Stimulated activated naive CD8-positive, alpha-beta T cell treated with anti-CD3 and anti-CD28 coated beads, Interleukin-15, Interleukin-2, amounts not matched to agents 100 ng/mL and 50 ng/mL, for 24 hours (primary cell): ENCODE data around the gene REELD1.

Source experiments
- H3K27ac Mint-ChIP-seq: one replicate; pipeline ENCODE4 v1.8.0; 2021; ENCODE audit warnings: mild to moderate bottlenecking, mixed read lengths
- H3K27me3 Mint-ChIP-seq: one replicate; pipeline ENCODE4 v1.8.0; 2021; ENCODE audit warnings: mixed read lengths
- H3K36me3 Mint-ChIP-seq: one replicate; pipeline ENCODE4 v1.8.0; 2021; ENCODE audit warnings: low read depth, mixed read lengths
- H3K4me1 Mint-ChIP-seq: one replicate; pipeline ENCODE4 v1.8.0; 2021; ENCODE audit warnings: low read depth, mixed read lengths
- H3K4me3 Mint-ChIP-seq: one replicate; pipeline ENCODE4 v1.8.0; 2021; ENCODE audit warnings: mild to moderate bottlenecking, mixed read lengths
- H3K9me3 Mint-ChIP-seq: one replicate; pipeline ENCODE4 v1.8.0; 2021; ENCODE audit warnings: mixed read lengths

REELD1 gene

DNA sequence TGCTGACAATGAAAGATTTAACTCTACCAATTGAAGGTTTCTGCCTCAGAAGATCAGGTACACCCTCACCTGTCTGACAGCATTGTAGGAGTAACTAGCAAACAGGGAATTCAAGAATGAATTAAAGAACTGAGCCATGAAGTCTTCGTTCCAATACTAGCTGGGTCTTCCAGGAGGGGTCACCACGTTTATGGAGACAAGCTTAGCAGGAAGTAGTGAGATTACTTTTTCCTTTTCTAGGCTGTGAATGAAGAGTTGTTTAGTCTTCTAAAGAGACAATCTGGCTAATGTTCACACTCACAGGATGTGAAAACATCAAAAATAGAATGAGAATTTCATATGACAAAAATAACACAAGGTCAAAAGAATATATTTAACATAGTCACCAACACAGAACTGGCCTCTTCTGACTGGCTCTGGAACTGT is 54.9 kb downstream of the REELD1 start:
- Mint-ChIP-seq H3K4me3 (no peak overlapping the region), H3K4me1 (peaks cover 3% of the 10 kb centered on the region), H3K36me3 (peaks cover 10% of the 10 kb centered on the region), H3K27me3 (no peaks in the 10 kb centered on the region), H3K9me3 (no peaks in the 10 kb centered on the region), H3K27ac (no peak overlapping the region)

DNA sequence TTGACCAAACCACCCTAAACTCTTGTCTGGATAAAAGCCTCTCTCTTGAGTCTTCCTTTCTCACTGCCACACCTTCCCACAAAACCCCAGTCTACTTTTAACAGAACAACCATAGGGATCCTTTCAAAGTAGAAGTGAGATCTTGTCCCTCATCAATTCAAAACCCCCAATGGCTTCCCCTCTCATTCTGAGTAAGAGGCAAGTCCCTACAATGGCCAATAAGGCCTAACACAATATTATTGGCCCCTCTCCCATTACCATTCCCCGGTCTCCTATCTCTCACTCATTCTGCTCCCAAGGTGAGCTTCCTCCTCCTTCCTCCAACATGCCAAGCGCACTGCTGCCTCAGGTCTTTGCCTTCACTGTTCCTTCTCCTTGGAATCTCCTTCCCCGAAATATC is 57.1 kb downstream of the REELD1 start:
- H3K36me3 Mint-ChIP-seq: peaks cover 10% of the 10 kb centered on the region
- H3K4me3 Mint-ChIP-seq: no peak overlapping the region
- H3K9me3 Mint-ChIP-seq: no peaks in the 10 kb centered on the region
- H3K27me3 Mint-ChIP-seq: no peaks in the 10 kb centered on the region
- H3K4me1 Mint-ChIP-seq: peaks cover 7% of the 10 kb centered on the region
- no peak overlapping the region for H3K27ac Mint-ChIP-seq

DNA sequence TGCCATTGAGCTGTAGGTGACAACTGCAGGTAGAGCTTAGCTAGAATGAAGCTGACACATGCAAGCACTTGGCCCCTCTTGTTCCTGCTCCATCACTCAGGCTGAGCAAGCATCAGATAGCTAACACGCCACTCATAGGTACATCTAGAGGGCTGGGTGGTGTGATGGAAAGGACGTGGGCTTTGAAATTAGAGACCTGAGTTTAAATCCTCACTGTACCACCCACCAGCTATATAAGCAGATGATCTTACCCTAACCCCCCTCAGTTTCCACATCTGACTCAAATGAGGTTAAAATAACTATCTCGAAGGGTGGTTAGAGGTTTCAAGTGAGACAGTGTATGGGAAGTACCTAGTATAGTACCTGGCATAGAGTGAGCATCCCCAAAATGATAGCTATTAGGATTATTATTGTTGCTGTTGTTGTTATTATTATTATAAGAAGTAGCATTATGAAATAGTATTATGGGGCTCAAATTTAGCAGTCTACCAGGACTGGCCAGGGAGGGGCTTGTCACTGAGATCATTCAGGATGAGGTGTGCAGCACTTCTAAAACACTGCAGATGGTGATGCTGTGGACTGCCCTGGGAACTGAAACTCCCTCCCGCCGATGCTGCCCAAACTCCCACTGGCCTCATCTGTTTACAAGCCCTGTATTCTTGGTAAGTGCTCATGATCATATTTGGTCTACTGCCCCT is 59.0 kb downstream of the REELD1 start:
- Mint-ChIP-seq H3K9me3 (no peaks in the 10 kb centered on the region), H3K36me3 (peaks cover 10% of the 10 kb centered on the region), H3K27me3 (no peaks in the 10 kb centered on the region), H3K4me1 (peaks cover 7% of the 10 kb centered on the region), H3K27ac (no peak overlapping the region), H3K4me3 (no peak overlapping the region)

DNA sequence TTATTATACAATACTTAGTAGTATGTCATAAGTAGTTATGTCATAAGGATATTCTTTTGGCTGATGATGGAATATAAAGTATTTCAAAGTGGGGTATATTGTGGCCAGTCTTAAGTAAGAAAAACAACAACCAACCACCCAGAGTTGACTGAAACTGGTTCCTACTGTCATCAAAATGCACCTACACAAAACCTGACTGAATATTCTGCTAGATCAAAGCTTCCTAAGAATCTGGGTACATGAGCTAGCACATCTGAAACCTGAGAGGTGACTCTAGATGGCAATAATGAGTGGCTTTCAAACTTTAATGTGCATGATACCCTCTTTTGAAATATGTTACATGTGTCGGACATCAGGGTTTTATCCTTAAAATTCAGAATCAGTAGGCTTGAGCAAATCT is 60.4 kb downstream of the REELD1 start:
- H3K4me1 Mint-ChIP-seq: peaks cover 7% of the 10 kb centered on the region
- no peaks in the 10 kb centered on the region for H3K9me3 Mint-ChIP-seq
- no peak overlapping the region for H3K4me3 Mint-ChIP-seq
- peaks cover 10% of the 10 kb centered on the region for H3K36me3 Mint-ChIP-seq
- H3K27ac Mint-ChIP-seq: no peak overlapping the region
- H3K27me3 Mint-ChIP-seq: no peaks in the 10 kb centered on the region

DNA sequence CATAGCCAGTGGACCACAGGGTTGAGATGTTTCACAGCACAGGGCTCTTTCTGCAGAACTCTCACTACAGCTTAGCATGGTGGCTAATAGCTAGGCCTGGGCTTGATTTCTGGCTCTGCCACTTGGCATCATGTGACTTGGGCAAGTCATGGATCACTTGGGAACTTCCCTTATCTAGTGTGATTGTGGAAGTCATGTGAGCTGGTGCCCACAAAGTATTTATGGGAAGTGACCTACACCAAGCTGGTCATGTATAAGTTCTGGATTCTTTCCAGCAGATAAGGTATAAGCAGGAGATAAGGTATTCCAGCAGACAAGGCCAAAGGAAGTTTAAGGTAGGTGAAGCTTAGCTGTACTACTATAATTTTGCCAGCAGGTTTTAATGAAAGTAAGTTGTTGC is 61.0 kb downstream of the REELD1 start:
- Mint-ChIP-seq H3K36me3 (peaks cover 11% of the 10 kb centered on the region), H3K27ac (no peak overlapping the region), H3K4me3 (no peak overlapping the region), H3K27me3 (no peaks in the 10 kb centered on the region), H3K9me3 (no peaks in the 10 kb centered on the region), H3K4me1 (peaks cover 7% of the 10 kb centered on the region)

DNA sequence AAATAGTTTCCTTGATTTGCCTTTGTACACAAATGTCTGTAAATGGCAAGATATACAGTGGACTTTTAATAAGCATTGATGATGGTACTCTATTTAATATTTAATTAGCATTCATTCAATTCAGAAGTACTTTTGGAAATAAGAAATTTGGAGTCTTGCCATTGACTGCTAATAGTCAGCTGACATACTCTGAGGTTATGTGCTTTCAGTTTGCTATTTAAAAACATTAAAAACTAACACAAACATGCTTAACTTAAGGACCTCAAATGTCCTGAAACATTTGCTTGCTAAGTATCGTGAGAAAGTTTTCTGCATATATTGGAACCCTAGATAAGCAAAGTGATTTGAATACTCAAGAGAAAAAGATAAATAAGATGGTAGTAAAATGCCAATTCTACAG is 64.6 kb downstream of the REELD1 start:
- Mint-ChIP-seq H3K4me1 (peaks cover 4% of the 10 kb centered on the region), H3K4me3 (no peak overlapping the region), H3K27ac (no peak overlapping the region), H3K36me3 (peaks cover 6% of the 10 kb centered on the region), H3K9me3 (no peaks in the 10 kb centered on the region), H3K27me3 (no peaks in the 10 kb centered on the region)
